Measurements from ENCODE around the gene FAM120B. TPM values are rescaled to one million over a fixed set of nuclear protein-coding genes. Genes with fewer than 3 reads are reported as not detected.

Gene FAM120B
- total RNA-seq, 3 donors from 2014 or later, result 13.8 to 14.3 (median 14.3) TPM

DNA sequence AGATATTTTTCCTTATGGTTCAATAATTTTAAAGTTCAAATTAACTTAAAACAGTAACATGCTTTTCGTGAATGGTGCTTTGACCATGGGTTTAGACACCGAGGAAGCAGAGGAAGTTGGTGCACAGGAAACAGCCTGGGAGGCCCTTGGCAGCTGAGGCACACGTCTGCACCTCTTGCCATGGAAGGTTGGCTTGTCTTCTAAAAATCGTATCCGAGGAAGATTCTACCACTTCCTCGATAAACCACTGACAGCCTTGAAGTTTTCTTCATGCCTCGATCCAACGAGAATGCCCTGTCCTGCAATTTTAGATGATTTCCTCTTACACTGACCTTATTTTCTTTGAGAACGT, 27.8 kb upstream of the FAM120B start:
- H3K4me3 Mint-ChIP-seq, result no peak overlapping the region
- H3K27me3 Mint-ChIP-seq (ENCODE audit: low read depth), result peaks cover 6% of the 10 kb centered on the region
- no peak for ATAC-seq

DNA sequence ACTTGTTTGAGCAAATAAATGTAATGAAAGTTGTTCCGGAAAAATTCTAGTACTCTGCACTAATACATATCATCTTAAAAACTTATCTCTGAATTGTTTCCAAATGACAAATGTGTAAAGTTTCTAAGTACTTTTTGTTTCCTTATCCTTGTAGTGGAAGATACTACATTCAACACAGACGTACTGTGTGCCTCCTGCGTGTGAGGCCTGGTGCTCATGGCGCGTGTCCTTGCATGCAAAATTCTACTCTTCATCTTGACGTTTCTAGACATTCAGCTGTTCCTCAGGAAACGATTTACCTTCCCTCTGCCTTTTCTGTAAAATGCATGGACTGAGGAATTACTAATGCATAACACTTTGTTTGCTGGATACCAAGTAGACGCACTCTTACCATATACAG, 27.1 kb upstream of the FAM120B start:
- H3K4me3 Mint-ChIP-seq, result no peak overlapping the region
- DNase-seq, result no peak
- no peaks in the 10 kb centered on the region for H3K9me3 Mint-ChIP-seq
- peaks cover 25% of the 10 kb centered on the region for H3K4me1 Mint-ChIP-seq (ENCODE audit: low read depth)
- H3K36me3 Mint-ChIP-seq (ENCODE audit: insufficient read depth), result no peaks in the 10 kb centered on the region
- no peak for ATAC-seq
- peaks cover 2% of the 10 kb centered on the region for H3K27me3 Mint-ChIP-seq (ENCODE audit: low read depth)

More for the DNA sequence above, 27.8 kb upstream of the FAM120B start:
- DNase-seq, result no peak
- Mint-ChIP-seq H3K36me3 (ENCODE audit: insufficient read depth) (no peaks in the 10 kb centered on the region), H3K9me3 (no peaks in the 10 kb centered on the region), H3K4me1 (ENCODE audit: low read depth) (peaks cover 26% of the 10 kb centered on the region)

DNA sequence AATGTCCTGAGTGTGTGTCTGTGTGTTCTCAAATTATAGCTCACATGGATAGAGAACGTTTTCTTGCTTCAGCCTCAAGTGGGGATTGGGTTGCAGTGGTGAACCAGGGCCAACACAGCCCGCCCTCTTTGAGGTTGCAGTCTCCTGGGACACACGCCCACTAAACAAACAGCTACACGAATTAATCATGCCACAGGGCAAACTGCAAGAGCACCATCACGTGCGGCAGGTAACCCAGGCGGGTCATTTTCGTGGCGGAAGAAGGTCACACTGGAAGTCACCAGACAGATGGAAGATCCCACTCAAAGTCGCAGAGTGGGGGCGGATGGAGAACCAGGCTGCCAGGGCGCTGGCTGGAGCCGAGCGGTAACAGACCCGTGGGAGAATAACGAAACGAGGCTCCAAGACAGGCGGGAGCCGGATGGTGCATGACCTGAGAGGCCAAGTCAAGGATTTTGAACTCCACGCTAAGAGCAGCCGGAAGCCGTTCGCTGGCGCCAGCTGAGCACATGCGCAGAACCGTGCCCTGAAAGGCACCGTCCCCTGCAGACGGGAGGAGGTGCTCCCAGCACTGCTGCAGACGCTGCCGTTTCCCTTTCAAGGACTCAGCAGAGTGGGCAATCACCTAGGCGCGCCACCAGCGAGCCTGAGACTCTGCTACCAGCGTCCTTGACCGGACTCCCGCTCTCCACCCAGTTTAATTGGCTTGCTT, 26.4 kb upstream of the FAM120B start:
- no peaks in the 10 kb centered on the region for H3K9me3 Mint-ChIP-seq
- H3K36me3 Mint-ChIP-seq (ENCODE audit: insufficient read depth), result peaks cover under 1% of the 10 kb centered on the region
- peak; percentile 39 for DNase-seq
- peaks cover 25% of the 10 kb centered on the region for H3K4me1 Mint-ChIP-seq (ENCODE audit: low read depth)
- H3K4me3 Mint-ChIP-seq, result peak overlapping the region; percentile 37
- H3K27me3 Mint-ChIP-seq (ENCODE audit: low read depth), result peaks cover 5% of the 10 kb centered on the region
- ATAC-seq, result peak; percentile 65 to 91

DNA sequence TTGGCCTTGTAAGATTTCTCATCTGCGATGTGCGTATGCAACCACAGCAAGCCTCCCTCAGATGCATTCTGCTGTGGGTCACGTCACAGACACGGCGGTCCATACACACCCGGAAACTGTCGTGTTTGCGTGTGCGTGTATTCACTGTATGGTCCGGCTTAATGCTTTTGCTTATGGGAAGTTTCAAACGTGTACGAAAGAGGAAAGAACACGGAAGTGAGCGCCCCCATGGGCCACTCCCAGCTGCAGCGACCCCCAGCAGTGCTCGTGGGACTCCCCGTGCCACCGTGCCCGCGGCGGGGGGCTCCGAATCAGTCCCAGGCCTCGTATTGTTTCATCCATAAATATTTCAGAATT, 25.9 kb upstream of the FAM120B start:
- ATAC-seq, result peak; percentile 36 to 54
- peaks cover 9% of the 10 kb centered on the region for H3K27me3 Mint-ChIP-seq (ENCODE audit: low read depth)
- H3K36me3 Mint-ChIP-seq (ENCODE audit: insufficient read depth), result peaks cover 3% of the 10 kb centered on the region
- no peaks in the 10 kb centered on the region for H3K9me3 Mint-ChIP-seq
- no peak for DNase-seq
- peaks cover 25% of the 10 kb centered on the region for H3K4me1 Mint-ChIP-seq (ENCODE audit: low read depth)
- H3K4me3 Mint-ChIP-seq, result peak overlapping the region; percentile 37

DNA sequence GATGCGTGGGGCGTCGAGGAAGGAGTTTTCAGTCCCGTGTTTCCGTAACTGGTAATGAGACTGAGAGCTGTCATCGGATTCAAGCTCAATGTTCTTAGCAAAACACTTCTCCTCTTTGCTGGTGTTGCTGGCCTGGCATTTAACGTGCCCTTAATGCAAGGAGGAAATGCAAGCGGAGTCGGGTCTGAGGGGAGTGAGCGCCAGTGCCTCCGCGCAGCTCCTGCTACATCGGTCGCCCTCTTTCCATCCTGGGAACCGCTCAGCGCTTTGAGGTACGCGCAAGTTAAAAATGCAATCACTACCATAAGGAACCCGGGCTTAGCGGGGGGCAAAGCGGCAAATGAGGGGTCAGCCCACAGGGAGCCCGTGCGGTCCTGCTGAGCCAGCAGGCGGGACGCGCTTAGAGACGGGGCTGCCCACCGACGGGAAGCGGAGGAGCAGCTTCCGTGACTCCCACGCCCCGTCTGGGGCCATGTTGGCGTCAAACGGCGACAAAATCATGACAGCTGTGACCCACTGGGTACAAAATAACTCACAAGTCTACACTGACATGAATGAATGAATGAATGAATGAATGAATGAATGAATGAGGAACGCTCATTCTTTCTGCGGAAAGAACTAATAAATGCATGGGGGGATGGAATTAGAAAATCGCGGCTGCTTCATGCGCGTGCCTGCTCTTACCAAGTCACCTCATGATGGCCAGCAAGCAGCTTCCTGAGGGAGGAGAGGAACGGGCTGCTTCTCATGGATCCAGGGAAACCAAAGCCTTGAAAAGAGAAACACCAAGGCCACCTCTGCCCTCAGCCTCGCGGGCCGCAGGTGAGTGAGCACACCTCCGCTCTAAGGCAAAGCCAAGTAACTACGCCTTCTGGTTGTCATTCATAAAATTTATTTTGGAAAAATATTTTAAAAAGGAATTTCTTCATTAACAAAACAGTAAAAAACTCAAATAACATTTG, 24.9 kb upstream of the FAM120B start:
- ATAC-seq, result no peak
- DNase-seq, result no peak
- Mint-ChIP-seq H3K4me1 (ENCODE audit: low read depth) (peaks cover 25% of the 10 kb centered on the region), H3K9me3 (no peaks in the 10 kb centered on the region), H3K4me3 (no peak overlapping the region), H3K36me3 (ENCODE audit: insufficient read depth) (peaks cover 3% of the 10 kb centered on the region), H3K27me3 (ENCODE audit: low read depth) (peaks cover 9% of the 10 kb centered on the region)

DNA sequence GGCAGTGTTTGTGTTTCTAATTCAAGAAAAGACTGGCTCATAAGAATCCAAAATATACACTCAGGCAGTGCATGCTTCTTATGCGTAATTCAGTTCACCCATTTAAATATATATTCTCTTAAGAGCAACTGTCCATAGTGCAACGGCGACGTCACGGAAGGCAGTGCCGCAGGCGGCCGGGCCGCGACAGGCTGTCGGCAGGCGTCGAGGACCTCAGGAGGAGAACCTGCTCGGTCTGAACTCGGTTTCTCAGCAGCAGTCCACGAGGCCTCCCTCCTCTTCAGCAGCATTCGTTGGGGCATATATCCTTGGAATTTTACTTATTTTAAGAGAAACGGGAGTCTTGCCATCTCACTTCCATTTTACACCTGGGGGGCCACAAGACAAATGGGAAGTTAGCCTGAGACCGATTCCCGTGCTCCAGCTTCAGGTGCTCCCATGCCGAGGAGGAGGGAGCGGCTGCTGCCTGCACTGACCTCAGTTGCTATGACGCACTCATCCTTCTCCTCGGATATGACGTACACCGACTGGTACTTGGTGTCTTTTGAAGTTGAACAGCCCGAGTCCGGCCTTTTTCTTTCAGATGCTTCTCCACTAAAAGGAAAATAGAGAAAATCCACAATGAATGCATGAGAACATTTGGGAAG, 23.9 kb upstream of the FAM120B start:
- peaks cover 10% of the 10 kb centered on the region for H3K27me3 Mint-ChIP-seq (ENCODE audit: low read depth)
- peaks cover 22% of the 10 kb centered on the region for H3K4me1 Mint-ChIP-seq (ENCODE audit: low read depth)
- H3K4me3 Mint-ChIP-seq, result no peak overlapping the region
- peaks cover 3% of the 10 kb centered on the region for H3K36me3 Mint-ChIP-seq (ENCODE audit: insufficient read depth)
- no peaks in the 10 kb centered on the region for H3K9me3 Mint-ChIP-seq
- no peak for DNase-seq
- no peak for ATAC-seq

DNA sequence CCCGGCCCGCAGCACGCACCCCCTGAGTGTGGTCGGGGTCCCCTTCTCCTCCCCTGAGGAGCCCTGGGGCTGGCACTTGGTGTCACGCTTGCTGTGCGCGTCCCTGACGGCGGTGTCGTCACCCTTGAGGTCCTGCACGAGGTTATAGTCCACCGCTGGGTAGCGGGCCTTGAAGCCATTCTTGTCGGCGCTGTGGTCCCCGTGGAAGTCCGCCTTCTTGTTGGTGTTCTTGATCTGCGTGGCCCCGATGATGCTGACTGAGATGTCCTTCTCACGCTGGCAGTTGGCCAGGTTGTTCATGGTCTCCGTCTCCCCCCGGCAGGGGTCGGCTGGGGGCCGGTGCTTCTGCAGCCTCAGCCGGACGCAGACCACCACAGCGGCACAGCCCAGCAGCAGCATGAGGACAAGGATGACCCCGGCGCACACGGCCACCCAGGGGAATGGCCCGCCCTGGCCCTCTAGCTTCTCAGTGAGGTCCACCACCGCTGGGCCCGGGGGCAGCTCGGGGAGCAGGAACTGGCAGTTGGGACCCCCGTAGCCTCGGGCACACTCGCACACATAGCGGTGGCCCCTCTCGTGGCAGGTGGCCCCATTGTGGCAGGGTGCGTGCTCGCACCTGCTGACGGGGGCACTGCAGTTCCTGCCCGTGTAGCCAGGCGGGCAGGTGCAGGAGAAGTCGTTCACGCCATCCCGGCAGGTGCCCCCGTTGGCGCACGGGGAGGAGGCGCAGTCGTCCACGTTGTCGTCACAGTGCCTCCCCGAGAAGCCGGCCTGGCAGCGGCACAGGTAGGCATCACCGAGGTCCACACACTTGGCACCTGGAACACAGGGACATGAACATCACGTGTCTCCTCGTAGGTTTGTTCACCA, 23.1 kb upstream of the FAM120B start:
- no peak overlapping the region for H3K4me3 Mint-ChIP-seq
- ATAC-seq, result no peak
- H3K9me3 Mint-ChIP-seq, result no peaks in the 10 kb centered on the region
- peaks cover 3% of the 10 kb centered on the region for H3K36me3 Mint-ChIP-seq (ENCODE audit: insufficient read depth)
- peaks cover 14% of the 10 kb centered on the region for H3K27me3 Mint-ChIP-seq (ENCODE audit: low read depth)
- DNase-seq, result no peak
- H3K4me1 Mint-ChIP-seq (ENCODE audit: low read depth), result peaks cover 15% of the 10 kb centered on the region

DNA sequence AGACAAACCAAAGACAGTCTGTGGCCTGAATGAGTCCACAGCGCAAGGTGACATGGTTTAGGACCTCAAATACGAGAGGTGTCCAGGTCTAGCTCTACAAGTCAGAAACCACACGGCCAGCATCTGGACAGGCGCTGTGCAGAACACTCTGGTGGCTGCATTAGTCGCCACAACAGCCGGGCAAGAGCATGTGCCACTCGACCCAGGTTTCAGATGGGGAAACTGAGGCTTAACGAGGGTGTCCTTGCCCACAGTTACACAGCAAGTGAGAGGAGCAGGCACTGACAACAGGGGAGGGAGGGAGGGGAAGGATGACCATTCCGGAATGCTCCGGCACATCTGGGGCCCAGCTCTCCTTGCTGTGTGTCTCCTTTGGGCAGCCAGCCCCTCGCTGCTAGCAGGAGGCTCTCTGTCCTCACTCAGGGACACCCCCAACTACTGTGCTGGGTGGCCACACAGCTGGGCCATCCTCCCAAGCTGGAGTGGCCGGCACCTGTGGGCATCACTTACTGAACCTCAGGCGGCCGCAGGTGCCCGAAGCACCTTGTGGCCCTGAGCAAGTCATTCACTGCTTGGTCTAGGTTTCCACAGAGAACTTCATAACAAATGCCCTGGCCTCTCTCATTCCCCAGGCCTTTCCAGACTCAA, 22.3 kb upstream of the FAM120B start:
- Mint-ChIP-seq H3K4me1 (ENCODE audit: low read depth) (peaks cover 13% of the 10 kb centered on the region), H3K9me3 (no peaks in the 10 kb centered on the region), H3K27me3 (ENCODE audit: low read depth) (peaks cover 20% of the 10 kb centered on the region), H3K4me3 (no peak overlapping the region), H3K36me3 (ENCODE audit: insufficient read depth) (peaks cover 3% of the 10 kb centered on the region)
- ATAC-seq (no peak), DNase-seq (no peak)

DNA sequence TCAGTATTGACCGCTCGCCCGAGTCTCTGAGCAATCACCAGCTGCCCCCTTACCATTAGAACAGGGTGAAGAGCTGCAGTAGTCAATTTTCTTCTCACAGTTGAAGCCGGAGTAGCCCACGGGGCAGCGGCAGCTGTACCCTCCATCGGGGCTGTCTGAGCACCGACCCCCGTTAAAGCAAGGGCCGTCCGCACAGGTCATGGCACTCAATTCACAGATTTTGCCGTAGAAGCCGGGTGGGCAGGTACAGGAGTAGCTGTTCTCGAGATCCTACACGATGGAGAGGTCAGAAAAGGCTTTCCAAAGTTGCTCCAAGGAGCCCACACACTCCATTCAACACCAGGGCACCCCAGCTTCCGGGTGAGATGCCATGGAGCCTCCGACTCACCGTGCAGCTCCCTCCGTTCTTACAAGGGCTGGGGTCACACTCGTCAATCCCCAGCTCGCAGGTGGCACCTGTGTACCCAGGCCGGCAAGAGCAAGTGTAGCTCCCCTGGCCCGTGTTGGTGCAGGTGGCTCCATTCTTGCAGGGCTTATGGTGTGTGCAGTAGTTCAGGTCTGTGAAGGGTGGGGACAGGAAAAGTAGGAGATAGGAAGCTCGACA, 21.6 kb upstream of the FAM120B start:
- Mint-ChIP-seq H3K27me3 (ENCODE audit: low read depth) (peaks cover 20% of the 10 kb centered on the region), H3K36me3 (ENCODE audit: insufficient read depth) (peaks cover 3% of the 10 kb centered on the region), H3K4me1 (ENCODE audit: low read depth) (peaks cover 7% of the 10 kb centered on the region), H3K9me3 (no peaks in the 10 kb centered on the region), H3K4me3 (no peak overlapping the region)
- DNase-seq (no peak), ATAC-seq (no peak)

DNA sequence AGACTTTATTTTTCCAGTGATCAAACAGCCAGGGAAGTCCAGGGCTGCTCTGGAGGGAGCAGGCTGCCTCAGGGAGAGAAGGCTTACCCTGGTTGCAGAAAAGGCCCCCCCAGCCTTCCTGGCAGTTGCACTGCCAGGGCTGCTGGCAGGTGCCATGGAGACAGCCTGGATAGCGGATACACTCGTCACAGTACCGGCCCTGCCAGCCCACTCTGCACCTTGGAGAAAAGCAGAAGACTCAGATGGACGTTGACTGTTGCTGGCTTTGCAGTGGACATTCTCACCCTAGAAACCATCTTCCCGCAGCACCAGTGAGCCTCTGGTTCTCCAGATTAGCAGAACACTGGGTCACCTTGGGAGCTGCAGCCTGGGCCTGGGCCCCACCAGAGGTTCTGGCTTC, 21.1 kb upstream of the FAM120B start:
- Mint-ChIP-seq H3K36me3 (ENCODE audit: insufficient read depth) (peaks cover 3% of the 10 kb centered on the region), H3K4me3 (no peak overlapping the region), H3K4me1 (ENCODE audit: low read depth) (peaks cover 11% of the 10 kb centered on the region), H3K9me3 (no peaks in the 10 kb centered on the region), H3K27me3 (ENCODE audit: low read depth) (peaks cover 22% of the 10 kb centered on the region)
- ATAC-seq (no peak), DNase-seq (no peak)

DNA sequence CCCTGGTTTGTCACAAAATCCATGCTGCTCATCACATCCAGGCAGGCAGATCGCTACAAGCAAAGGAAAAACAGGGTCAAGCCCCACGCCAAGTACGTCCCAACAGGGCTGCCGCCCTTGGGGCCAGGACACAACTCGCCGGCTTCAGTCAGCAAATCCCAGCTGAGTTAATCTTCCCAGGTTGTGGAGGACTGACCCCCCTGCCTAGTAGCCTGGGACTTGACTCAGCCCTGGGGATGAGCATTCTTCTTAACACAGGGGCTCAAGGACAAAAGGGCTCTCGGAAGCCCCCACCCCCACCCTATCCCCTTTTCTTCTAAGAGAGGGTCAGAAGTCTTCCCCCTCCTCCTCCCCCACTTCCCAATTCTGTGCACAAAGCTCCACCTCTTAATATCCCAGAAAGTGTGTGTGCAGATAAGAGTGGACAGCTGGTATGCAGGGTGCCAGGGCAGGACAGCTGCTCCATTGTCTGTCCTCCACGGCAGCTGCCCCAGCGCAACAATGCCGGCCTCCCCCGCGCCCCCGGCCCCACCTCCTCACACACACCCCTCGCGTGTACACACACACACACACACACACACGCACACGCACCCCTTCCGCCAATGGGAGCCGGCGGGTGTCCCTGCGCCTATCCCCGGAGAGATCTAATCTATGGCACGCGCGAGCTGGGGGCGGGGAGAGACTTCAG, 20.2 kb upstream of the FAM120B start:
- DNase-seq, result no peak
- Mint-ChIP-seq H3K4me1 (ENCODE audit: low read depth) (peaks cover 11% of the 10 kb centered on the region), H3K27me3 (ENCODE audit: low read depth) (peaks cover 22% of the 10 kb centered on the region), H3K36me3 (ENCODE audit: insufficient read depth) (peaks cover 3% of the 10 kb centered on the region), H3K4me3 (no peak overlapping the region), H3K9me3 (no peaks in the 10 kb centered on the region)
- no peak for ATAC-seq

DNA sequence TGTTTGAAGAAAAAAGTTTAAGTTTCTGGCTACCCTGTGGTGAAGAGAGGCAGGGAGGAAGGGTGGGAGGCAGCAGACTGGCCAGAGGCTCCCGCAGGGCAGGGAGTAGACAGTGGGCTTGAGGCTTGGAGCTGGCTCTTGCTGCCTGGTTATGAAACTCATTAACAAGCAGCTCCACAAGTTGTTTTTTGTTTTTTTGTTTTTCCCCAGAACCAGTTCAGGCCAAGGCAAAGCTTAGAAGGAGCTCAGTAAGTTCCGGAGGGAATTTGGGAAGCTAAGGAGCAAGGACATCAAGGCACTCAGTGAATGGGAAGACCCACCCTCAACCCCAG, 19.7 kb upstream of the FAM120B start:
- DNase-seq, result no peak
- peaks cover 3% of the 10 kb centered on the region for H3K36me3 Mint-ChIP-seq (ENCODE audit: insufficient read depth)
- H3K4me1 Mint-ChIP-seq (ENCODE audit: low read depth), result peaks cover 14% of the 10 kb centered on the region
- ATAC-seq, result no peak
- H3K4me3 Mint-ChIP-seq, result no peak overlapping the region
- no peaks in the 10 kb centered on the region for H3K9me3 Mint-ChIP-seq
- peaks cover 24% of the 10 kb centered on the region for H3K27me3 Mint-ChIP-seq (ENCODE audit: low read depth)

DNA sequence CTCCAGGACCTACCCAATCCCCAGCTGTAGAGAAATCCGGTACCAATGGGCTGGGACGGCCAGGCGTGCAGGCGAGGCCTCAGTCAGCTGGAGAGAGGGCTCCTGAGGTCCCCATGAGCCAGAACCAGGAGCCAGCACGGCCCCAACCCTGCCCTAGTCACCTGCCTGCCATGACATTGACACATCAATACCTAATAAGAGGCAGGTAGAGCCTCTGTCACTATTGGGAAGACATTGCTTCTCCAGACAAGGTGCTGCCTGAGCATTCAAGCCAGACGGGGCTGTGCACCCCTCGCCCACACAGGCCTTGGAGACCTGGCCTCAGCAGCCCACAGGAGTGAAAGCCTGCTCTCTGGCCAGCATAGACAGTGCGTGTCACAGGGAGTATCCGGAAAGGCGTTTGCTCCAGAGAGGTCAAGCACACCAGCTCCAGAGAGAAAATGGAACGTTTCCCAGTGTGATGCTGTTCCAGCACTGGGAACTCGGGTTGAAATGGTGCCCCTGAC, 19.1 kb upstream of the FAM120B start:
- Mint-ChIP-seq H3K4me3 (no peak overlapping the region), H3K4me1 (ENCODE audit: low read depth) (peaks cover 19% of the 10 kb centered on the region), H3K9me3 (no peaks in the 10 kb centered on the region), H3K36me3 (ENCODE audit: insufficient read depth) (peaks cover 3% of the 10 kb centered on the region), H3K27me3 (ENCODE audit: low read depth) (peaks cover 29% of the 10 kb centered on the region)
- ATAC-seq (no peak), DNase-seq (no peak)

Data from activated T-cell treated with anti-CD3 and anti-CD28 coated beads, Interleukin-2, amount 50 U/mL, for 4 hours (primary cell).